ENCODE results near the gene CCDC154.

Gene CCDC154

DNA sequence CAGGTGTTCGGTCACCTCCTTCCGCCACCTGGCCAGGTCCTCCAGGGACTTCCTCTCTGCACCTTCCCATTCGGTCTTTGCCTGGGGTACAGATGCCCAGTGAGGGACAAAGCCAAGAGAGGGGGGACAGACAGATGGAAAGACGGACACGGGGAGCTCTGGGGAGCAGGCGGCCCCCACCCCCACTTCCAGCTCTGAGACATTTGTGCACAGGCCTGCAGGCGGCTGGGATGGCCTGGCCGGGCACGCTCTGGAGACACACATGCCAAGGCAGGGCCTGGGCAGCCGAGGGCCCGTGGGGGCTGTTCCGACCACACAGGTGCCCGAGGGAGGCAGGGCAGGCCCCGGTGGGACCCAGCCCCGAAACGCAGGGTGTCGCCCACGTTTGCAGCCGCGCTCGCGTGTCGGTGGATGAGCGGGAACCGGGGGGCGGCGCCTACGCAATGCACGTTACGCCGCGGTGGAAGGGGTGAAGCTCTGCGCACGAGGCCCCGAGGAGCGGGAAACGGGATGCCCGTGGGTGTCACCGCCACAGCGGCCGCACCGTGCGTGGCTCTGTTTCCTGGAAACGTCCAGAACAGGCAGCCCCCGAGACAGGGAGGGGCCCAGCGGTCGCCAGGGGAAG, 7.5 kb downstream of the CCDC154 start:
- Histone ChIP-seq H3K27ac (no peak overlapping the region), H3K36me3 (ENCODE audit: control insufficient read depth, insufficient read depth, low read length) (no peaks in the 10 kb centered on the region), H2AFZ (no peak overlapping the region), H3K4me1 (no peaks in the 10 kb centered on the region), H3K27me3 (ENCODE audit: control insufficient read depth, insufficient read depth, low read length) (no peaks in the 10 kb centered on the region), H3K4me2 (ENCODE audit: low read length) (no peak overlapping the region), H3K4me3 (ENCODE audit: low read depth, low read length) (no peak overlapping the region), H3K9ac (no peak overlapping the region), H3K79me2 (no peaks in the 10 kb centered on the region), H3K9me3 (ENCODE audit: control insufficient read depth, low read length) (no peaks in the 10 kb centered on the region)
- TF ChIP-seq CTCF (IDR thresholded peaks at IDR 0.05): no peak

- no peak overlapping the region for H3K4me2 ChIP-seq (ENCODE audit: low read length)
- no peaks in the 10 kb centered on the region for H3K79me2 ChIP-seq
- no peaks in the 10 kb centered on the region for H3K27me3 ChIP-seq (ENCODE audit: control insufficient read depth, insufficient read depth, low read length)
- TF ChIP-seq CTCF (IDR thresholded peaks at IDR 0.05): no peak
- no peaks in the 10 kb centered on the region for H3K4me1 ChIP-seq
- no peaks in the 10 kb centered on the region for H3K9me3 ChIP-seq (ENCODE audit: control insufficient read depth, low read length)
- no peak overlapping the region for H3K27ac ChIP-seq
- H3K9ac ChIP-seq: no peak overlapping the region
- no peak overlapping the region for H3K4me3 ChIP-seq (ENCODE audit: low read depth, low read length)
- no peaks in the 10 kb centered on the region for H3K36me3 ChIP-seq (ENCODE audit: control insufficient read depth, insufficient read depth, low read length)
- no peak overlapping the region for H2AFZ ChIP-seq
Measured at GRCh38 chr16:1435921-1436697, 8.2 kb downstream of the CCDC154 start.

DNA sequence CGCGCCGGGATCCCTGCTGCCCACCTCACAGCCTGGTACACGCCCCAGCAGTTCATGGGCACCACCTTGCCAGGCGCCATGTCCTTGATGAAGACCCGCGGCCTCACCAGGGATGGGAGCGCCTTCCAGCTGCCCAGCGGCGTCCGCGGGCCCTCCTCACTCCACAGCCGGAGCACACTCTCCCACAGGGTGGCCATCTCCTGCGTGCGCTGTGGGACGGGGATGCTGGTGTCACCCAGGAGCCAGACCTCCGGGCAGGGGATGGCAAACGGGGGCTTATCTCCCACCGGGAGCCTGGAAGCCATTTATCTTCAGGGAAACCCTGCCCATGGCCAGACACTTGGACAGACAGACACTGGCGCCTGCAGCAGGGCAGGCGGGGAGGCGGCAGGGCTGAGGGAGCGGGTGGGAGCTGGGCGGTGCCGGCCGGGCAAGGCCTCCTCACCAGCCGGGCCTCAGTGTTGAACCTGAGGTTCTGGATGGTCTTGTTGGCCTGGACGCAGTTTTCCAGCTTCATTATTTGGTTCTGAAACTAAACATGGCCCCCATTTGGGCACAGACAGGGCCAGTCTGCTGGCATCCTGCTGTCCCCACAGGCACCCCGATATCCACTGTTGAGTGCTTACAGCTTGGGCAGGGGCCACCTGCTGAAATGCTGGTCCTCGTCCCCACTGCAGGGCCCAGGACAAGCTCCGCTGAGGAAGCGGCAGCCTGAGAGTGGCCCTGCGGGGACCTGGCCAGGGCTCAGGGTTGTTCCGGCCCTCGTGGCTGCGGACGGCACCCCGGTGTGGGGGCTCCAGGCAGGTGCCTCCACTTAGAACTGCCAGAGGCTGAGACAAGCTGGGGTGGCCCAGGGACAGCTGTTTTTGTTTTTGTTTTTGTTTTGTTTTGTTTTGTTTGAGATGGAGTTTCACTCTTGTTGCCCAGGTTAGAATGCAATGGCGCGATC, 9.4 kb downstream of the CCDC154 start:
- Histone ChIP-seq H3K9me3 (ENCODE audit: control insufficient read depth, low read length) (no peaks in the 10 kb centered on the region), H2AFZ (no peak overlapping the region), H3K27me3 (ENCODE audit: control insufficient read depth, insufficient read depth, low read length) (no peaks in the 10 kb centered on the region), H3K4me2 (ENCODE audit: low read length) (no peak overlapping the region), H3K4me3 (ENCODE audit: low read depth, low read length) (no peak overlapping the region), H3K79me2 (no peaks in the 10 kb centered on the region), H3K27ac (no peak overlapping the region), H3K9ac (no peak overlapping the region), H3K4me1 (no peaks in the 10 kb centered on the region), H3K36me3 (ENCODE audit: control insufficient read depth, insufficient read depth, low read length) (no peaks in the 10 kb centered on the region)
- no peak for TF ChIP-seq CTCF (IDR thresholded peaks at IDR 0.05)

DNA sequence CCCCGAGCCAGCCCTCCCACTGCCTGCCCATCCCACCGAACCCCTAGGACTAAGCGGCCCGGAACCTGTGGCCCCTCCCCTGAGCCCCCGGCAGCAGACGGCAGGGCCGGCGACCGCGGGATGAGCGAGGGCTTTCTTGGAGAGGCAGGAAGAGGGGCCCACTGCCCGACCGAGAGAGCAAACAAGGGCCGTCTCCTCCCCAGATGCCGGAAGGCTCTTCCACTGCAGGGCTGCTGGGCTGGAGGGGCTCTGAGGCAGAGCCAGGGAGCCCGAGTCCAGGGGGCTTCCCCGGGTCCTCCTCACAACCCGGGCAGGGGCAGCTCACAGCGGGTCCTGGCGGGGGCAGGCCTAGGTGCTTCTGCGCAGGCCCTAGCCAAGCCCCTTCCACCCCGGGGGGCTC, 10.6 kb downstream of the CCDC154 start:
- no peak for TF ChIP-seq CTCF (IDR thresholded peaks at IDR 0.05)
- H3K4me1 ChIP-seq: no peaks in the 10 kb centered on the region
- no peaks in the 10 kb centered on the region for H3K79me2 ChIP-seq
- H3K27ac ChIP-seq: no peak overlapping the region
- no peak overlapping the region for H2AFZ ChIP-seq
- H3K27me3 ChIP-seq (ENCODE audit: control insufficient read depth, insufficient read depth, low read length): no peaks in the 10 kb centered on the region
- H3K9ac ChIP-seq: no peak overlapping the region
- H3K4me3 ChIP-seq (ENCODE audit: low read depth, low read length): no peak overlapping the region
- H3K9me3 ChIP-seq (ENCODE audit: control insufficient read depth, low read length): no peaks in the 10 kb centered on the region
- no peaks in the 10 kb centered on the region for H3K36me3 ChIP-seq (ENCODE audit: control insufficient read depth, insufficient read depth, low read length)
- no peak overlapping the region for H3K4me2 ChIP-seq (ENCODE audit: low read length)
